KOPT-K1 (cell line): ENCODE measurements around the gene TRAF2.
"Not testable (repeated sequence)": the region's sequence is repeated elsewhere in the genome, so short reads cannot be mapped to it uniquely, and the experiment has no call there.

Experiments
- H3K27ac ChIP-seq: fragments of 200-600 bp; sonication (generic); 2 replicates; pipeline ENCODE4 v1.5.1; 2016; ENCODE audit warnings: antibody characterized with exemption, mild to moderate bottlenecking, low read depth, low read length; ENCODE audit not compliant: poor library complexity, severe bottlenecking
- H3K36me3 ChIP-seq: fragments of 200-600 bp; sonication (generic); 2 replicates; pipeline ENCODE4 v1.5.1; 2017; ENCODE audit warnings: antibody characterized with exemption, mild to moderate bottlenecking, low read length, moderate library complexity; ENCODE audit not compliant: insufficient read depth
- H3K9me3 ChIP-seq: fragments of 200-600 bp; sonication (generic); 2 replicates; pipeline ENCODE4 v1.5.1; 2017; ENCODE audit warnings: antibody characterized with exemption, low read length, mild to moderate bottlenecking; ENCODE audit not compliant: insufficient read depth, poor library complexity, severe bottlenecking

TRAF2 gene

DNA sequence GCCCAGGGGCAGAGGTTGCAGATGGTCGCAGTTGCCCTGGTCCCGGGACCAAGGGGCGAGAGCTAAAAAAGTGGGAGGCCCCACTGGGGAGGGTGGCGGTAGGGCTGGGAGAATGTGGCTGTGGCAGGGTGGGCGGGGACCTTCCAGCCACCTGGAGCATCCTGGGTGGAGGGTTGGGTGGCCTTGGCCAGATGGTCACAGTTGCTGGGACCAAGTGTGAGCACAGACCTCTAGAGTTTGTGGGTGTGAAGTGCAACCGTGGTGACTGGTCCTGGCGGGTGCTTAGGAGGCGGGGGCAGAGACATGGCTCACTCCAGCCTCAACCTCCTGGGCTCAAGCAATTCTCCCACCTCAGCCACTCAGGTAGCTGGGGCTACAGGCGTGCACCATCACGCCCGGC lies 5.7 kb upstream of the TRAF2 start:
- H3K9me3 ChIP-seq = no peaks in the 10 kb centered on the region
- no peak overlapping the region for H3K27ac ChIP-seq
- no peaks in the 10 kb centered on the region for H3K36me3 ChIP-seq

DNA sequence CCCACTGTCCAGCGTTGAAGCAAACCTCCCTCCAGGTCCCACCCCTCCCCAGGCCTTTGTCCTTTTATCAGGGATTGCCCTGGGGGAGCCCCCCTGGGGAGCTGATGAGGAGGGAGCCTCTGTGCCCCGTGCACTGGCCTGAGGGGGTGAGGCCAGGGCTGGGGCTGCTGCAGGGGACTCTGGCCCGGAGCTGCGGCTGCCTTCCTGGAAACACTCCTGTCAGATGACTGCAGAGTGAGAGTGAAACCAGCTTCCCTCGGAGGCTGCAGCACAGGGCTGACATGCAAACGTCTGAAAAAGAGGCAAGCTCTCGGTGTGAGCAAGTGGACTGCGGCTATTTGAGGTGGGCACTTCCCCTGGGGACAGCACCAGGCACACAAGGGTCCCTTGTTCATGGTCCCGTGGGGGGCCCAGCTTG lies 4.6 kb upstream of the TRAF2 start:
- Histone ChIP-seq H3K36me3 (no peaks in the 10 kb centered on the region), H3K9me3 (no peaks in the 10 kb centered on the region), H3K27ac (peak overlapping the region; percentile 61)

DNA sequence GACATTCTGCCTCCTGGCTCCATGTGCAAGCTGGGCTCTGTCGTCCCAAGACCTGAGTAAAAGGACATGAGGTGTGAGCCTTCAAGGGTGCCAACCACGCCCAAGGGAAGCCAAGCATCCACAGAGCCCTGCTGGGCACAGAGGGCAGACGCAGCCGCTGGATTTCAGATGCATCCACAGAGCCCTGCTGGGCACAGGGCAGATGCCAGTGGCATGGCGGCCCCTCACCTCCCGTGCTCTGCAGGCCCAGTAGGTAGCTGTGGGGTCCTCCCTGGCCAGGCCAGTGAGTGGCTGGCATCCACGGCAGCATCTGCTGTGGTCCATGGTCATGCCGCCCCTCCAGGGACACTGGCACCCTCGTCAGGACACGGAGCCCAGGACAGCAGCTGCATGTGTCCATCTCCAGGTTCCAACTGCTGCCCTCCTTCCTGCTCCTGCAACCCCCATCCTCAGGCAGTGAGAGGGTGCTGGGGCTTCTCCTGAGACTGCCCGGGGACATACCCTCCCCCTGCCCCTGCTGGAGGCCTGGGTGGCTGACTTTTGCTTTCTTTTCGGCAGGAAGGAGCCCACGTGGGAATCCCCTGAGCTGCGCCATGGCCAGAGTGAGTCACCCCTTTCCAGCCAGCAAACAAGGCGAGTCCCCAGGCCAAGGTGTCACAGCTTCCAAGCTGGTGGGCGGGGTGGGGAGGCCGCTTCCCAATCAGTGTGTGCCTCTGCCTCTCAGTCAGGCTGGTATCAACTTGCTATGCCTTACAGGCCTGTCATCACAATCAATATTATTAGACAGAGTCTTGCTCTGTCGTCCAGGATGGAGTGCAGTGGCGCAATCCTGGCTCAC lies 4.0 kb upstream of the TRAF2 start:
- peak overlapping the region; percentile 61 for H3K27ac ChIP-seq
- H3K36me3 ChIP-seq = no peaks in the 10 kb centered on the region
- no peaks in the 10 kb centered on the region for H3K9me3 ChIP-seq

DNA sequence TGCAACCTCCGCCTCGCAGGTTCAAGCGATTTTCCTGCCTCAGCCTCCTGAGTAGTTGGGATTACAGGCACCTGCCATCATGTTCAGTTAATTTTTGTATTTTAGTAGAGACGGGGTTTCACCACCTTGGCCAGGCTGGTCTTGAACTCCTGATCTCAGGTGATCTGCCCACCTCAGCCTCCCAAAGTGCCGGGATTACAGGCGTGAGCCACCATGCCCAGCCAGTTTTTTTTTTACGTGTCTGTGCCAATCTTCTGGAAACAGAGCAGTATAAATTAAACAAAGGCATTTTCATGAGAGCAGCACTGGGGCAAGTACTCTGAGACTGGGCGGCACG lies 3.4 kb upstream of the TRAF2 start:
- peak overlapping the region; percentile 61 for H3K27ac ChIP-seq
- not testable (repeated sequence) for H3K9me3 ChIP-seq, H3K36me3 ChIP-seq

DNA sequence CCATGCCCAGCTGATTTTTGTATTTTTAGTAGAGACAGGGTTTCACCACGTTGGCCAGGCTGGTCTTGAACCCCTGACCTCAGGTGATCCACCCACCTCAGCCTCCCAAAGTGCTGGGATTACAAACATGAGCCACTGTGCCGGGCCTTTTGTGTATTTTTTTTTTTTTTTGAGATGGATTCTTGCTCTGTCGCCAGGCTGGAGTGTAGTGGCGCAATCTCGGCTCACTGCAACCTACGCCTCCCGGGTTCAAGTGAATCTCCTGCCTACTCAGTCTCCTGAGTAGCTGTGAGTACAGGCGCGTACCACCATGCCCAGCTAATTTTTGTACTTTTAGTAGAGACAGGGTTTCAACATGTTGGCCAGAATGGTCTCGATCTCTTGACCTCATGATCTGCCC lies 2.6 kb upstream of the TRAF2 start:
- H3K36me3 ChIP-seq, H3K27ac ChIP-seq, H3K9me3 ChIP-seq: not testable (repeated sequence)

DNA sequence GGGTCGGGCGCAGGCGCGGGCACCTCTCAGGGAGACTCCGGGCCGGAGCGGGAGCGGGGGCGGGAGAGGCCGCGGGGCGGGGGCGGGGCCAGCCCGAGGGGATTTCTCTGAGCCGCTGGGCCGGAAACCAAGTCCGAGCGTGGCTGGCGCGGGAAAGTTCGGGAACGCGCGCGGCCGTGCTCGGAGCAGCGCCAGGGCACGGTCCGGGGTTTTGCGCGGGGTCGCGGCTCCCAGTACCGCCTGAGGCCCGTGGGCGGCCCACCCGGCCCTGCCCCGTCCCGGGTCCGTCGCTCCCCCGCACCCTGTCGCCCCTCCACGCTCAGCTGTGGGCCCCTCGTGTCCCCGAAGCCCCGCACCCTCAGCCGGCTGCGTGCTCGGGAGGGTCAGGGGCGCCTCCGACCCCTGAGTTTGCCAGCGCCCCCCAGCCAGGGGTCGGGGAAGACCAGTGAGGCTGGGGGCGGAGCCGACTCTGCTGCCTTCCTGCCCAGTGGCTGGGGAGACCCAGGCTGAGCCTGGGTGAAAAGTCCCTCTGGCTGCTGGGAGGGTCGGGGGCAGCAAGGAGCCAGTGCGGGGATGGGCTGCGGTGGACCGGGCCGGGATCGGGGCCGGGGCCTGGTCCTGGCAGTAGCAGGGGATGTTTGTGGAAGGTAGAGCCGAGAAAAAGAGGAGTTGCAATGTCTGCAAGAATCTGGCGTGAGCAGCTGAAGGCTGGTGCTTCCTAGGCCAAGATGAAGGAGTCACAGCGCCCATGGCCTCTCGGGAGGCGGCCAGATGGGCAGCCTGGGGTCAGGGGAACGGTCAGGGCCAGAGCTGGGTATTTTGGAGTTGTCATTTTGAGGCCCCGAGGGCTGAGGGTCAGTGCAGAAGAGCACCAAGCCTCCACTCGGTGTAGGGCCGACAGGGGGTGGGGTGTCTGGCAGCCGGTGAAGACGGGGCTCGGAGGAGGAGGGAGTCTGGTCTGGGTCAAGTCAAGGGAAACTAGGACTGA lies 588 bp downstream of the TRAF2 start:
- Histone ChIP-seq H3K36me3 (peaks cover 26% of the 10 kb centered on the region), H3K9me3 (no peaks in the 10 kb centered on the region), H3K27ac (peak overlapping the region; percentile 91)

DNA sequence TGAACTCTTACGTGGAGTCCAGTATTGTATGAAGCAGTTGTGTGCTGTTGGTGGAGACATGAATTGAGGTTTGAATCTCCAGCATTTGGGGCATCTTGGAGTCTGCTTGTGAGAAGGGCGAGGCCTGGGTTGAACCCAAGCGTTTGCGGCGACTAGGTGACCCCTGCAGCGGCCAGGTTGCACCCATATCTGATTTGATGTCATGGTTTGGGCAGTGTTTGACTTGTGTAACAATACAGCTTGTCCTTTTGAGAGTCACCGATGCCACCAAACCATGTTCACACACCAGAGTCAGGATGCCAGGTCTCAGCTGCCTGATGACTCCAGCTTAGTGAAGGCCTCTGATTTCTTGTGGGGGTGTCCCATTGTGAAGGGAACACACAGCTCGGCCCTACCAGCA lies 2.1 kb downstream of the TRAF2 start:
- no peaks in the 10 kb centered on the region for H3K9me3 ChIP-seq
- peaks cover 37% of the 10 kb centered on the region for H3K36me3 ChIP-seq
- no peak overlapping the region for H3K27ac ChIP-seq

DNA sequence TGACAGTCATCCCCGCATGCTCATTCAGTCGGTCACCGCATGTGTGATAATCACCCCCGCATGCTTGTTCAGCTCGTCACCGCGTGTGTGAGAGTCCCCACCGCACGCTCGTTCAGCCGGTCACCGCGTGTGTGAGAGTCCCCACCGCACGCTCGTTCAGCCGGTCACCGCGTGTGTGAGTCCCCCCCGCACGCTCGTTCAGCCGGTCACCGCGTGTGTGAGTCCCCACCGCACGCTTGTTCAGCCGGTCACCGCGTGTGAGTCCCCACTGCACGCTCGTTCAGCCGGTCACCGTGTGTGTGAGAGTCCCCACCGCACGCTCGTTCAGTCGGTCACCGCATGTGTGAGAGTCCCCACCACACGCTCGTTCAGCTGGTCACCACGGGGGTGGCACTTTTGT lies 3.5 kb downstream of the TRAF2 start:
- peaks cover 45% of the 10 kb centered on the region for H3K36me3 ChIP-seq
- H3K9me3 ChIP-seq = no peaks in the 10 kb centered on the region
- no peak overlapping the region for H3K27ac ChIP-seq

DNA sequence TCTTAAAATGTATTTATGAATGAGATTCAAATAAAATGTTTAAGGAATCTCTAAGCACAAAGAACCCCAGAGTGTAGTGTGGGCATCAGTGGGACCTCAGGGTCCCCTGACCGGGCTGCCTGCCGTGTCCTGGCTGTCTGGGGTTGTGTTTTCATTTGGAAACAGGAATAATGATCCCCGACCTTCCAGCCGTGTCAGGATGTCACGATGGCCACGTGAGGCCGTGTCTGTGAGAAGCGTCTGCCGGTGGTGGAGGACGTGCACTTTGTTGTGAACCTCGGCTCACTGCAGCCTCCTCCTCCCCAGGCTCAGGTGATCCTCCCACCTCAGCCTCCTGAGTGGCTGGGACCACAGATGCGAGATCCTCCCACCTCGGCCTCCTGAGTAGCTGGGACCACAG lies 4.3 kb downstream of the TRAF2 start:
- Histone ChIP-seq H3K36me3 (peaks cover 52% of the 10 kb centered on the region), H3K9me3 (no peaks in the 10 kb centered on the region), H3K27ac (no peak overlapping the region)

DNA sequence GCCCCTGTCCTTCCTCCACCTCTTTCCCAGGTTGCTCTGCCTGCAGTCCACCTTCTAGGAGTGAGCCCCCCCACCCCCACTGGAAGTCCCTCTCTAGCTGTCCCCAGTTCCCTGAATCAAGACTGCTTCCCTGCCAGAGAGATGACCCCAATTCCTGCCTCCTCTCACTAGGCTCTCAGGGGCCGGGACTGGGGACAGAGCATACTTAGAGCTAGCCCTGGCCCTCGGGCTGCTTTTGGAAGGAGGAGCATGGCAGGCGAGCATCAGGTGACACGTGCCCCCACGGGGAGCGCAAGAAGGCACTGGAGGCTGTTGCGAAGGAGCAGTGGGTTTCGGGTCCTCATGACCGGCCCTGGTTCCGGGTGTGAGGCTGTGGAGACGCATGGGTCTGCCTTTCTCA lies 9.7 kb downstream of the TRAF2 start:
- no peak overlapping the region for H3K27ac ChIP-seq
- no peaks in the 10 kb centered on the region for H3K9me3 ChIP-seq
- H3K36me3 ChIP-seq = peaks cover 66% of the 10 kb centered on the region

DNA sequence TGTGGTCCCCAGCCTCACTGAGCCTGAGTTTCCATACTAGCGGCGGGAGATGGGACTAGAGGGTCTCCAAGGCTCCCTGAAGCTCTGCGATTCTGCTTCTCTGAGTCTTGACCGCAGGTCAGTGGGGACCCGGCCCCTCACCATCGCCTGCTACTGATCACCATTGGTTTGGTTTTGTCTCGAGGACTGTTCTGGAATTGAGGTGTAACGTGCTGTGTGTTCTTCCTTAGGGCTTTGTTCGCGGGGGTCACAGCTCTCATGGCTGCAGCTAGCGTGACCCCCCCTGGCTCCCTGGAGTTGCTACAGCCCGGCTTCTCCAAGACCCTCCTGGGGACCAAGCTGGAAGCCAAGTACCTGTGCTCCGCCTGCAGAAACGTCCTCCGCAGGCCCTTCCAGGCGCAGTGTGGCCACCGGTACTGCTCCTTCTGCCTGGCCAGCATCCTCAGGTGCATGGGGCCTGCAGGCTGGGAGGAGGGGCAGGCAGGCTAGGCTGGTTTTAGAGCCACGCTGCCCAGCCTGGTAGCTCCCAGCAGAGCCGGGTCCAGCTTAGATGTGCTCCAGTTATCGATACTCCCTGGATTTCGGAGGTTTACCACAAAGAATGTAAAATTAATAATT lies 12.3 kb downstream of the TRAF2 start:
- no peak overlapping the region for H3K27ac ChIP-seq
- no peaks in the 10 kb centered on the region for H3K9me3 ChIP-seq
- peaks cover 71% of the 10 kb centered on the region for H3K36me3 ChIP-seq

DNA sequence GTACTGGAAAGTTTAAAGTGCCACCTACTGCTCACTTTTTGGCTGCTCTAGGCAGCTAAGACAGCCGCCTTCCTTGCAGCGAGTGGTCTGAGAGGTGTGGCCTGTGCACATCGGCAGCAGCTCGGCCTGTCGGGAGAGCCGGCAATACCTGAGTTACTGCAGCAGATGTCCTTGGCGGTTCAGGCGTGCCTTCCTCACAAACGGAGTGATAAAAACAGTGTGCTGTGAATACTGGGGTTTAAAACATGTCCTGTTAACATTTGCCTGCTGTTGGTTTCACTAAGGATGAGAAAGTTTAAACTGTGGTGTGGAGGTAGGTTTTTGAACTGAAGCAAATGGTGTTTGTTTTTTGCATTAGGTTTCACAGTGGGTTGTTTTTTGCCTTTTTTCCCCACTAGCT lies 12.9 kb downstream of the TRAF2 start:
- Histone ChIP-seq H3K27ac (no peak overlapping the region), H3K36me3 (peaks cover 75% of the 10 kb centered on the region), H3K9me3 (no peaks in the 10 kb centered on the region)

DNA sequence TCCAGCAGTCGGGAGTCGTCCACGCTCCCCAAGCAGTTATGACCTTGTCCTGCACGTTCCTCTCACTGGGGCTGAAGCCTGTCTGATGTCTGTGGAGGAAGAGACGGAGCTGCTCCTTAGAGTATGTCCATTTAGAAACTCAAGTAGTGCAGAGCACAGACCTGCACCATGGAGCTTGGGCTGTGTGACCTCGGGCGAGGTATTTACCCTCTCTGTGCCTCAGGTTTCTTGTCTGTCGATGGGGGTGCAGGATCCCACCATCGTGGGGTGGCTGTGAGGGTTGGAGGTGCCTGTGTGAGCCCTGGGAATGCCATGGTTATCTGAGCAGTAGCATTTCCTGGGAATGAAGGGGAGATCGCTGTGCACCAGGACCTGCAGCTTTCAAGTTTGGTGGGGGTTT lies 14.2 kb downstream of the TRAF2 start:
- Histone ChIP-seq H3K27ac (no peak overlapping the region), H3K9me3 (no peaks in the 10 kb centered on the region), H3K36me3 (peaks cover 73% of the 10 kb centered on the region)

DNA sequence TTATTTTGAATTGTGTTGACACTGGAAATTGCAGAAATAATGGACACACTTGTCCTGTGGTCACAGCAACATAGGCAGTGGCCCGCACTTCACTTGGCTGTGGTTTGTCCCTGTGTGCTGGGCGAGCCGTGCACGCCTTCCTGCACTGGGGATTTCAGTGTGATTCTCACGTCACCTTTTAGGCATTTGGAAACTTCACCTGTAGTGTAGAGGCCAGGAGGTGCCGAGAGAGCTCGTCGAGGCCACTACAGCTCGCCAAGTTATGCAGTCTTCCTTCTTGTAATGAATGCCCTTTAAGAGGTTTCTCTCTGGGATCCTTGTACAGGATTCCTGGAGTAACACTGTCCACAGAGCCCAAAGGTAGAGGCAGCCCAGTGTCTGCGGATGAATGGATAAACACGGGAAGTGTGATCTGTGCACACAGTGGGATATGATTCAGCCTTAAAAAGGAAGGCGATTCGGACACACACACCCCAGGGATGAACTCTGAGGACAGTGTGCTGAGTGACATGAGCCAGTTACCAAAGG lies 14.7 kb downstream of the TRAF2 start:
- no peaks in the 10 kb centered on the region for H3K9me3 ChIP-seq
- no peak overlapping the region for H3K27ac ChIP-seq
- peaks cover 77% of the 10 kb centered on the region for H3K36me3 ChIP-seq
